Gastroesophageal sphincter (tissue), 4 donors: ENCODE data around the gene SLC44A4. TPM values are rescaled to one million over a fixed set of nuclear protein-coding genes. Genes with fewer than 3 reads are reported as not detected.

Source experiments
- ATAC-seq: fragments of 150-250 bp; one replicate; pipeline ENCODE4 v1.9.1; 2016; ENCODE audit warnings: mild to moderate bottlenecking, moderate library complexity
- H3K27ac ChIP-seq, 4 donors: fragments of 200-600 bp; sonication (generic) in 3 of 4; 1 replicate in 3 of 4; 2 replicates in 1 of 4; pipeline ENCODE4 v1.5.1; 2016 to 2019
- H3K27me3 ChIP-seq: fragments of 200-600 bp; sonication (generic); one replicate; pipeline ENCODE4 v1.5.1; 2019
- H3K36me3 ChIP-seq, 2 donors: fragments of 200-600 bp; sonication (generic); one replicate each; pipeline ENCODE4 v1.5.1; 2019; ENCODE audit warnings: control low read depth in 1 of 2
- H3K4me1 ChIP-seq, 3 donors: fragments of 200-600 bp; sonication (generic); 1 replicate in 2 of 3; 2 replicates in 1 of 3; pipeline ENCODE4 v1.5.1; 2016 to 2019; ENCODE audit warnings: control low read depth in 2 of 3
- H3K4me3 ChIP-seq, 2 donors: fragments of 200-600 bp; sonication (generic); one replicate each; pipeline ENCODE4 v1.5.1; 2019; ENCODE audit warnings: mild to moderate bottlenecking in 1 of 2, moderate library complexity in 1 of 2
- H3K9me3 ChIP-seq, 3 donors: fragments of 200-600 bp; sonication (generic); one replicate each; pipeline ENCODE4 v1.5.1; 2017 to 2019; ENCODE audit warnings: control low read depth in 2 of 3
- CTCF ChIP-seq, 4 experiments: fragments of 200-600 bp in 2 of 4; fragments of 450-650 bp in 2 of 4; sonication (generic) in 1 of 4; IDR thresholded peaks; one replicate each; pipeline ENCODE4 v1.5.1; 2017 to 2019; ENCODE audit warnings: antibody characterized with exemption in 4 of 4, mild to moderate bottlenecking in 2 of 4, moderate library complexity in 2 of 4
- EP300 ChIP-seq: sonication (generic); formaldehyde crosslinking; IDR thresholded peaks from one replicate; pipeline ENCODE4 v1.6.1; 2017; ENCODE audit warnings: antibody characterized with exemption, mild to moderate bottlenecking
- POLR2A ChIP-seq, 2 donors: fragments of 450-650 bp; IDR thresholded peaks; one replicate each; pipeline ENCODE4 v1.6.1; 2017; ENCODE audit warnings: antibody characterized with exemption in 2 of 2, mild to moderate bottlenecking in 2 of 2, moderate library complexity in 1 of 2
- POLR2AphosphoS5 ChIP-seq: sonication (generic); formaldehyde crosslinking; IDR thresholded peaks from one replicate; pipeline ENCODE4 v1.6.1; 2017; ENCODE audit warnings: antibody characterized with exemption
- WGBS, 2 donors: methylation state at CpG; one replicate each; pipeline ENCODE4 v1.1.5; 2018; ENCODE audit warnings: low coverage in 1 of 2; 5-methylcytosine and 5-hydroxymethylcytosine counted together
- total RNA-seq, 4 donors: library from RNA; depleted of rRNA; stranded (reverse); fragments of >200 nt; gene quantifications; one replicate each; pipeline ENCODE4 v1.1.0, GENCODE V29; 2016

SLC44A4 gene
- total RNA-seq, 4 donors from 2014 or later, result 1.1 to 4.5 TPM; not detected in 2

GRCh38 chr6:31877125-31877650, 1.6 kb downstream of the SLC44A4 start:
- Histone ChIP-seq H3K27ac (no peak overlapping the region), H3K36me3 (peaks cover 0 to 28% of the 10 kb centered on the region in 2 donors), H3K27me3 (no peaks in the 10 kb centered on the region), H3K4me1 (no peaks in the 10 kb centered on the region), H3K4me3 (no peak overlapping the region), H3K9me3 (no peaks in the 10 kb centered on the region)
- TF ChIP-seq CTCF (IDR thresholded peaks at IDR 0.05) (no peak), EP300 (no peak), POLR2AphosphoS5 (no peak), POLR2A (IDR thresholded peaks at IDR 0.05) (no peak)
- no peak for ATAC-seq
- 50 to 100% methylated on average over 1 to 2 of the region's 3 CpGs for WGBS, 2 donors

GRCh38 chr6:31876357-31876756, 2.4 kb downstream of the SLC44A4 start:
- Histone ChIP-seq H3K4me1 (no peaks in the 10 kb centered on the region), H3K27ac (no peak overlapping the region), H3K27me3 (peaks cover 5% of the 10 kb centered on the region), H3K9me3 (no peaks in the 10 kb centered on the region), H3K4me3 (no peak overlapping the region), H3K36me3 (peaks cover 0 to 20% of the 10 kb centered on the region in 2 donors)
- 82 to 85% methylated on average over 5 of the region's 7 CpGs for WGBS, 2 donors
- ATAC-seq, result no peak
- TF ChIP-seq POLR2AphosphoS5 (no peak), EP300 (no peak), POLR2A (IDR thresholded peaks at IDR 0.05) (no peak), CTCF (IDR thresholded peaks at IDR 0.05) (no peak)

- Histone ChIP-seq H3K4me1 (no peaks in the 10 kb centered on the region), H3K9me3 (no peaks in the 10 kb centered on the region), H3K4me3 (no peak overlapping the region), H3K36me3 (peaks cover 0 to 15% of the 10 kb centered on the region in 2 donors), H3K27ac (no peak overlapping the region), H3K27me3 (peaks cover 7% of the 10 kb centered on the region)
- TF ChIP-seq EP300, result no peak
- TF ChIP-seq POLR2A (IDR thresholded peaks at IDR 0.05), result no peak
- no peak for TF ChIP-seq POLR2AphosphoS5
- TF ChIP-seq CTCF (IDR thresholded peaks at IDR 0.05), result no peak
- WGBS, 2 donors, result 50 to 93% methylated on average over 4 to 5 of the region's 5 CpGs
- no peak for ATAC-seq
Observed at GRCh38 chr6:31875877-31876276, 2.9 kb downstream of the SLC44A4 start.

GRCh38 chr6:31874836-31875572, 3.8 kb downstream of the SLC44A4 start:
- WGBS, 2 donors, result 87 to 100% methylated on average over 1 to 2 of the region's 5 CpGs

More at GRCh38 chr6:31874836-31875572, 3.8 kb downstream of the SLC44A4 start:
- no peak for ATAC-seq
- no peak overlapping the region for H3K4me3 ChIP-seq
- H3K27me3 ChIP-seq, result peaks cover 12% of the 10 kb centered on the region
- no peaks in the 10 kb centered on the region for H3K4me1 ChIP-seq
- TF ChIP-seq POLR2AphosphoS5 (no peak), EP300 (no peak), POLR2A (IDR thresholded peaks at IDR 0.05) (no peak), CTCF (IDR thresholded peaks at IDR 0.05) (no peak)
- peaks cover 0 to 7% of the 10 kb centered on the region in 2 donors for H3K36me3 ChIP-seq
- no peaks in the 10 kb centered on the region for H3K9me3 ChIP-seq
- H3K27ac ChIP-seq, result no peak overlapping the region
